Sigmoid colon (tissue), 7 donors: ENCODE results near the gene PTPN7. TPM values are rescaled to one million over a fixed set of nuclear protein-coding genes. Genes with fewer than 3 reads are reported as not detected.
"Not testable (repeated sequence)": the region's sequence is repeated elsewhere in the genome, so short reads cannot be mapped to it uniquely, and the experiment has no call there.

ENCODE experiments used
- DNase-seq: peaks from one replicate; pipeline ENCODE4 v3.0.0-alpha.2; 2019
- H3K27ac ChIP-seq, 4 donors: fragments of 200-600 bp; sonication (generic); one replicate each; pipeline ENCODE4 v1.5.1; 2016 to 2019; ENCODE audit warnings: mild to moderate bottlenecking in 1 of 4
- H3K27me3 ChIP-seq, 3 donors: fragments of 200-600 bp; sonication (generic); one replicate each; pipeline ENCODE4 v1.5.1; 2019; ENCODE audit warnings: mild to moderate bottlenecking in 1 of 3
- H3K36me3 ChIP-seq, 4 donors: fragments of 200-600 bp; sonication (generic); one replicate each; pipeline ENCODE4 v1.5.1; 2016 to 2019
- H3K4me1 ChIP-seq, 4 donors: fragments of 200-600 bp; sonication (generic); one replicate each; pipeline ENCODE4 v1.5.1; 2017 to 2019
- H3K4me3 ChIP-seq, 4 donors: fragments of 200-600 bp; sonication (generic); one replicate each; pipeline ENCODE4 v1.5.1; 2017 to 2019; ENCODE audit warnings: mild to moderate bottlenecking in 2 of 4, moderate library complexity in 1 of 4
- H3K9me3 ChIP-seq, 4 donors: fragments of 200-600 bp in 3 of 4; sonication (generic) in 3 of 4; one replicate each; pipeline versions ENCODE4 v1.5.1 to v1.6.1; 2013 to 2019
- EP300 ChIP-seq, 4 donors: sonication (generic); formaldehyde crosslinking; IDR thresholded peaks; one replicate each; pipeline ENCODE4 v1.6.1; 2017; ENCODE audit warnings: antibody characterized with exemption in 4 of 4
- POLR2A ChIP-seq, 2 donors: fragments of 450-650 bp; IDR thresholded peaks; one replicate each; pipeline ENCODE4 v1.6.1; 2016; ENCODE audit warnings: antibody characterized with exemption in 2 of 2, mild to moderate bottlenecking in 2 of 2, moderate library complexity in 2 of 2
- POLR2AphosphoS5 ChIP-seq, 4 donors: sonication (generic); formaldehyde crosslinking; IDR thresholded peaks; one replicate each; pipeline ENCODE4 v1.6.1; 2017; ENCODE audit warnings: antibody characterized with exemption in 4 of 4
- WGBS, 2 donors: extraction: QIAGEN DNeasy Blood & Tissue Kit; methylation state at CpG; one replicate each; pipeline ENCODE4 v1.1.7; 2013; 5-methylcytosine and 5-hydroxymethylcytosine counted together
- intact Hi-C: fragments of 100-400 bp; cut with DNase I; formaldehyde crosslinking; loops from one replicate; pipeline ENCODE4 v1.15.1; 2023
- polyA plus RNA-seq, 3 donors: library from polyadenylated mRNA; stranded (reverse); fragments of 200-250 nt; gene quantifications; one replicate each; pipeline ENCODE4 v1.2.3, GENCODE V29; 2013
- total RNA-seq, 4 donors: library from RNA; depleted of rRNA; stranded (reverse); fragments of >200 nt; gene quantifications; one replicate each; pipeline ENCODE4 v1.1.0, GENCODE V29; 2016
- TF ChIP-seq, protein P1 (sequence below), 4 experiments: fragments of 450-650 bp in 3 of 4; fragments of 200-600 bp in 1 of 4; IDR thresholded peaks; one replicate each; pipeline ENCODE4 v1.5.1; 2016 to 2019; ENCODE audit warnings: antibody characterized with exemption in 4 of 4, mild to moderate bottlenecking in 3 of 4, moderate library complexity in 2 of 4
- donor health status: healthy with polysubstance abuse.
- donor health status: Bipolar disorder and iron deficiency.
- donor health status: healthy.

PTPN7 gene
- total and polyA plus RNA-seq, 7 donors = 0.71 to 18.2 (median 4.5) TPM; not detected in 1

DNA sequence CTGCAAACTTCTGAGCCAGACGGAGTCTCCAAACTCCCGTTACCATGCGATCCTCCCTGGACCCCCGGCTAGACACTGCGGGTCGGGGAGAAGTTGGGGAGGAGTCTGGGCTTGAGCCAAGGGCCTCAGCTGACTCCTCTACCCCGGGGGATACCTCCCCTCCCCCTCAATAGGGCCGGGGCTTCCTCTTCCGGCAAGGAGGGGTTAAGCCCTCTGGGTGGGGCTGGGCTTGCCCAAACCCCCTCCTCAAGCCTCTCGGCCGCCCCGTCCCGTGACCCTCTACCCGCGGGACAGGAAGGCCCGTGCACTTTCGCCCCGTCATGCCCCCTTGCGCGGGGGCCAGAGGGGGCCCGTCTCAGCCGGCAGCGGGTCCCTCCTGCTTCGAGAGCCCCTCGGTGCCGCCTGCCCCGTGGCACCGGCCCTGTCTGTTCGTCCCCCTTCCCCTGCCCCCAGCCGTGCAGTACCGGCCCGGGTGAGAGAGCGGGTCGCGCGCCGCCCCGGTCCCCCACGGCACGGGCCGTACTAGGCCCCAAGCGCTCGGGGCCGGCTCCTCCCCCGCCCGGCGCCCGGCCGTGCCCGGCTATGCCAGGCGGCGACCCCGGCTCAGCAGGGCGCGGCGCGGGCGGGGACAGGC, 16.5 kb downstream of the PTPN7 start:
- Histone ChIP-seq H3K4me1 (peaks cover 0 to 40% (median 31%) of the 10 kb centered on the region in 4 donors), H3K27me3 (no peaks in the 10 kb centered on the region), H3K27ac (peak overlapping the region; percentile 90 to 96 (median 94)), H3K9me3 (no peaks in the 10 kb centered on the region), H3K4me3 (peak overlapping the region; percentile 89 to 99 (median 97)), H3K36me3 (no peaks in the 10 kb centered on the region)
- 1% methylated on average over 58 of the region's 58 CpGs for WGBS, 2 donors
- intact Hi-C loops = no loop called here
- TF ChIP-seq, protein P1, sequence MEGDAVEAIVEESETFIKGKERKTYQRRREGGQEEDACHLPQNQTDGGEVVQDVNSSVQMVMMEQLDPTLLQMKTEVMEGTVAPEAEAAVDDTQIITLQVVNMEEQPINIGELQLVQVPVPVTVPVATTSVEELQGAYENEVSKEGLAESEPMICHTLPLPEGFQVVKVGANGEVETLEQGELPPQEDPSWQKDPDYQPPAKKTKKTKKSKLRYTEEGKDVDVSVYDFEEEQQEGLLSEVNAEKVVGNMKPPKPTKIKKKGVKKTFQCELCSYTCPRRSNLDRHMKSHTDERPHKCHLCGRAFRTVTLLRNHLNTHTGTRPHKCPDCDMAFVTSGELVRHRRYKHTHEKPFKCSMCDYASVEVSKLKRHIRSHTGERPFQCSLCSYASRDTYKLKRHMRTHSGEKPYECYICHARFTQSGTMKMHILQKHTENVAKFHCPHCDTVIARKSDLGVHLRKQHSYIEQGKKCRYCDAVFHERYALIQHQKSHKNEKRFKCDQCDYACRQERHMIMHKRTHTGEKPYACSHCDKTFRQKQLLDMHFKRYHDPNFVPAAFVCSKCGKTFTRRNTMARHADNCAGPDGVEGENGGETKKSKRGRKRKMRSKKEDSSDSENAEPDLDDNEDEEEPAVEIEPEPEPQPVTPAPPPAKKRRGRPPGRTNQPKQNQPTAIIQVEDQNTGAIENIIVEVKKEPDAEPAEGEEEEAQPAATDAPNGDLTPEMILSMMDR (IDR thresholded peaks at IDR 0.05) = no peak
- peak in 1 of 4 donors; percentile 6 for TF ChIP-seq POLR2AphosphoS5 (IDR thresholded peaks at IDR 0.05)
- peak; percentile 76 for DNase-seq

DNA sequence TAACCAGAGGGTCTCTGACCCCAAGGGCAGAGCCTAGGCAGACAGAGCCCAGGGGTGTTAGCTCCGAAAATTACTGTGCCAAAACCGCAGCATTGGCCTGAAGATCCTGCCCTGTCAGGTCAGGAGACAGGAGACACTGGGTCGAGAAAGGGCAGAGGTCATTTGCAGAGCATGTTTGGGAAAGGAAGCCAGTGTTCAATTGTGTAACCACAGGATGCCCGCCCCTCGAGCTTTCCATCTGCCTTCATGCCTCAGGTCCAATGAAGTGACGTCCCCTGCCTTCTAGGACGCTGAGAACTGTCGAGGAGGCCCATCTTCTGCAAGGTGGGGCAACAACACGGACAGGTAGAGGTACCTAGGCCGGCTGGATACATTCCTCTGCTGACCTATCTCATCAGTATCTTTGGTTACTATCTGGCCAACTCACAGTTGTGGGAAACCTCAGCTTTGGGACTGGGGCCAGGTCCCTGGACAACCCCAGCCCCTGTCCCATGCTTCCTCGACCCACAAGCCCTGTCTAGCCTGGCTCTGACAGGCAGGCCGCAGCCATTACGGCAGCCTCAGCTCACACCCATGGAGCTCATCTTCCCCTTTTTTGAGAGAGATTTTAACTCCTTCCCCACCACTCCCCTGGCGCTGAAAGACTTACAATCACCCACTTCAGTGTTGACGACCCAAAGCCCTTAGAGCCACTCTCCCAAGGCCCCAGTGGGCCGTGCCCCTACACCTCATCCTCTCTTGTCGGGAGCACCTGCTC, 17.2 kb downstream of the PTPN7 start:
- TF ChIP-seq EP300 (IDR thresholded peaks at IDR 0.05) = no peak
- TF ChIP-seq, protein P1 (IDR thresholded peaks at IDR 0.05) = no peak
- TF ChIP-seq POLR2A (IDR thresholded peaks at IDR 0.05) = no peak

DNA sequence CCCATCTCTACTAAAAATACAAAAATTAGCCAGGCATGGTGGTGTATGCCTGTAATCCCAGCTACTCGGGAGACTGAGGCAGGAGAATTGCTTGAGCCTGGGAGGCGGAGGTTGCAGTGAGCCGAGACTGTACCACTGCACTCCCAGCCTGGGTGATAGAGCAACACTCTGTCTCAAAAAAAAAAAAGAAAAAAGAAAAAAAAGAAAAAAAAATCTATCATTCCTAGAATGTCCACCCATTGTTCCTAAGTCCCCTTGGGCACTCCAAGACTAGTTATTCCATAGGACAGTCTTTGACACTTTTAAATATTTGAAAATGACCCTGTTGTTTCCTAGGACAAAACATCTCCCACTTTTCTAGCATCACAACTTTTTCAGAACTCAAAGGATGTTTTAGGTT, 18.9 kb downstream of the PTPN7 start:
- H3K4me3 ChIP-seq, H3K27me3 ChIP-seq, H3K9me3 ChIP-seq, intact Hi-C loops, H3K27ac ChIP-seq, DNase-seq: not testable (repeated sequence)
- WGBS, 2 donors = 93 to 99% methylated on average over 3 of the region's 3 CpGs
- peaks cover 0 to 40% (median 31%) of the 10 kb centered on the region in 4 donors for H3K4me1 ChIP-seq
- peaks cover 0 to 19% (median 9%) of the 10 kb centered on the region in 4 donors for H3K36me3 ChIP-seq

More for the DNA sequence above, 17.2 kb downstream of the PTPN7 start:
- Histone ChIP-seq H3K9me3 (no peaks in the 10 kb centered on the region), H3K27me3 (no peaks in the 10 kb centered on the region), H3K4me3 (peak overlapping the region; percentile 89 to 99 (median 97)), H3K4me1 (peaks cover 0 to 40% (median 31%) of the 10 kb centered on the region in 4 donors), H3K27ac (peak overlapping the region; percentile 90 to 96 (median 94)), H3K36me3 (peaks cover 0 to 2% (median under 1%) of the 10 kb centered on the region in 4 donors)
- peak; percentile 77 for DNase-seq
- 15 to 20% methylated on average over 17 of the region's 17 CpGs for WGBS, 2 donors
- intact Hi-C loops = no loop called here

DNA sequence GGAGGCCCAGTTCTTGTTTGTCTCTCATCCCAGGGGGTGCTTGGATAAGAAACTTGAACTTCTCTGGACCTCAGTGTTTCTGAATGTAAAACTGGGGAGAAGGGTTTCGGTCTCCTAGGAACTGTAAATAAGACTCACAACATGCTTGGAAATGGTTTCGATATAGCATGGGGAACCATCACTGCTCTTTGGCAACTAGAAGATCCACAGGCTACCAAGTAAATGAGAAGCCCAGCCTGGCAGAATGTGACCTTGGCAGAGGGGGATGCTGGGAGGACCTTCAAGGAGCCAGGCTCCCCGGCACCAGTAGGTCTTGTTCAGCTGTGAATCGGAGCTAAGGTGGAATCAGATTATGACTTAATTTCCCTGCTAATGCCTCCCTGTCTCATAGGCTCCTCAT, 19.6 kb downstream of the PTPN7 start:
- H3K27me3 ChIP-seq = no peaks in the 10 kb centered on the region
- no peak for TF ChIP-seq POLR2AphosphoS5 (IDR thresholded peaks at IDR 0.05)
- TF ChIP-seq, protein P1 (IDR thresholded peaks at IDR 0.05) = no peak
- no peak for TF ChIP-seq EP300 (IDR thresholded peaks at IDR 0.05)
- no peak for TF ChIP-seq POLR2A (IDR thresholded peaks at IDR 0.05)
- no peak for DNase-seq
- intact Hi-C loops = no loop called here
- H3K4me1 ChIP-seq = peaks cover 0 to 40% (median 31%) of the 10 kb centered on the region in 4 donors
- no peaks in the 10 kb centered on the region for H3K9me3 ChIP-seq
- H3K36me3 ChIP-seq = peaks cover 0 to 25% (median 11%) of the 10 kb centered on the region in 4 donors
- 91 to 92% methylated on average over 4 of the region's 4 CpGs for WGBS, 2 donors
- peak overlapping the region in 1 of 4 donors; percentile 7 for H3K27ac ChIP-seq
- H3K4me3 ChIP-seq = no peak overlapping the region

DNA sequence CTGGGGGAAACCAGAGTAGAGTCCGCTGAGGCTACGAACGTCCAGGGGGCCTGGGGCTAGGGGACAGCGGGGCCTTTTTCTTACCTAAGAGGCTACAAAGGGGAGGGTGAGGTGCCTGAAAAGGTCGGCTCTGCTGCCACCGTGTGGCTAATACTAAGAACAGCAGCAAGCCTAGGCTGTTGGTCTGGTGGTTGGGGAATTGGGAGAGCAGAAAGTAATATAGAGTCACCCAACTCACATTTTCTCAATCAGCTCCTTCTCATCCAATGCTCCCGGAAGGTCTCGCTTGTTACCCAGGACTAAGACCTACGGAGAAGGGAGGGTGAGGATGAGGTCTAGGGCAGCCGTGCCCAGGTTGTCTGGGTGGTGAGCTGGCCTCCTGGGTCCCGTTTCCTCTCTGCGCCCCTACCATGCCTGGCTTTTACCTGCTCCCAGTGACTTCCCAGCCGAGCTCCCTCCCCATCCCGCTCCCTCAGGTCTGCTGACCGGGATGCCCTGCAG, 25.1 kb downstream of the PTPN7 start:
- H3K4me3 ChIP-seq = no peak overlapping the region
- H3K4me1 ChIP-seq = peaks cover 0 to 41% (median 28%) of the 10 kb centered on the region in 4 donors
- DNase-seq = peak; percentile 81
- H3K9me3 ChIP-seq = no peaks in the 10 kb centered on the region
- no peaks in the 10 kb centered on the region for H3K27me3 ChIP-seq
- 36 to 43% methylated on average over 15 of the region's 15 CpGs for WGBS, 2 donors
- peak overlapping the region; percentile 63 to 88 (median 84) for H3K27ac ChIP-seq
- intact Hi-C loops = loop anchor here (1.0 to 10.0 kb wide), 2 partner anchors 126 to 240 kb away; no protein-coding TSS in a partner anchor
- TF ChIP-seq POLR2AphosphoS5 (IDR thresholded peaks at IDR 0.05) = no peak
- no peak for TF ChIP-seq POLR2A (IDR thresholded peaks at IDR 0.05)
- no peak for TF ChIP-seq EP300 (IDR thresholded peaks at IDR 0.05)
- TF ChIP-seq, protein P1 (IDR thresholded peaks at IDR 0.05) = peak; percentile 61 to 87 (median 80)
- H3K36me3 ChIP-seq = peaks cover 11 to 51% (median 29%) of the 10 kb centered on the region in 4 donors
